H9 (cell line): Measurements from ENCODE around the gene UNC13C. TPM values are rescaled to one million over a fixed set of nuclear protein-coding genes. Genes with fewer than 3 reads are reported as not detected.

Experiments used
- DNase-seq: peaks from one replicate; pipeline ENCODE4 v3.0.0-alpha.2; 2017
- H2AFZ ChIP-seq: one replicate; pipeline ENCODE4 v1.6.1; 2013; ENCODE audit warnings: mild to moderate bottlenecking, low read length, control low read depth, moderate library complexity
- H2AK5ac ChIP-seq: 2 replicates; pipeline ENCODE4 v1.6.1; 2013; ENCODE audit warnings: low read length, control low read depth, mixed read lengths; ENCODE audit not compliant: insufficient read length
- H2BK120ac ChIP-seq: one replicate; pipeline ENCODE4 v1.6.1; 2013; ENCODE audit warnings: low read depth, mild to moderate bottlenecking, low read length, control low read depth, inconsistent platforms; ENCODE audit not compliant: poor library complexity, severe bottlenecking
- H2BK12ac ChIP-seq: 2 replicates; pipeline ENCODE4 v1.6.1; 2013; ENCODE audit warnings: low read length, control low read depth, mixed read lengths, low read depth; ENCODE audit not compliant: insufficient read length
- H2BK15ac ChIP-seq: 2 replicates; pipeline ENCODE4 v1.6.1; 2013; ENCODE audit warnings: low read depth, low read length, control low read depth
- H2BK20ac ChIP-seq: one replicate; pipeline ENCODE4 v1.6.1; 2013; ENCODE audit warnings: low read depth, mild to moderate bottlenecking, low read length, control low read depth, inconsistent platforms; ENCODE audit not compliant: poor library complexity, severe bottlenecking
- H2BK5ac ChIP-seq: 2 replicates; pipeline ENCODE4 v1.6.1; 2013; ENCODE audit warnings: low read length, control low read depth, mixed read lengths; ENCODE audit not compliant: insufficient read length
- H3K14ac ChIP-seq: 2 replicates; pipeline ENCODE4 v1.6.1; 2013; ENCODE audit warnings: low read length, control low read depth; ENCODE audit not compliant: insufficient read depth
- H3K18ac ChIP-seq: 2 replicates; pipeline ENCODE4 v1.6.1; 2013; ENCODE audit warnings: low read depth, mild to moderate bottlenecking, mixed read lengths, low read length, control low read depth; ENCODE audit not compliant: insufficient read length
- H3K23ac ChIP-seq: 2 replicates; pipeline ENCODE4 v1.6.1; 2013; ENCODE audit warnings: low read length, control low read depth, mixed read lengths, low read depth; ENCODE audit not compliant: insufficient read length
- H3K23me2 ChIP-seq: 2 replicates; pipeline ENCODE4 v1.6.1; 2013; ENCODE audit warnings: low read depth, mild to moderate bottlenecking, mixed read lengths, low read length, control low read depth; ENCODE audit not compliant: insufficient read length, poor library complexity, severe bottlenecking
- H3K27ac ChIP-seq: 2 replicates; pipeline ENCODE4 v1.5.1; 2013; ENCODE audit warnings: low read length, control low read depth, mixed read lengths, low read depth; ENCODE audit not compliant: insufficient read length
- H3K27me3 ChIP-seq: 2 replicates; pipeline ENCODE4 v1.6.1; 2013; ENCODE audit warnings: low read length, control low read depth, inconsistent platforms; ENCODE audit not compliant: insufficient read depth
- H3K4ac ChIP-seq: 2 replicates; pipeline ENCODE4 v1.6.1; 2013; ENCODE audit warnings: low read depth, mild to moderate bottlenecking, control low read depth, inconsistent platforms, low read length, moderate library complexity
- H3K4me1 ChIP-seq: 2 replicates; pipeline ENCODE4 v1.6.1; 2013; ENCODE audit warnings: low read length, control low read depth, inconsistent platforms; ENCODE audit not compliant: insufficient read depth
- H3K4me2 ChIP-seq: 2 replicates; pipeline ENCODE4 v1.6.1; 2013; ENCODE audit warnings: low read length, control low read depth, mixed read lengths; ENCODE audit not compliant: insufficient read length, insufficient read depth
- H3K56ac ChIP-seq: 2 replicates; pipeline ENCODE4 v1.6.1; 2013; ENCODE audit warnings: low read depth, mild to moderate bottlenecking, mixed read lengths, low read length, control low read depth; ENCODE audit not compliant: insufficient read length
- H3K79me1 ChIP-seq: 2 replicates; pipeline ENCODE4 v1.6.1; 2013; ENCODE audit warnings: low read depth, mild to moderate bottlenecking, moderate library complexity, low read length, control low read depth, inconsistent platforms; ENCODE audit not compliant: insufficient read depth, poor library complexity, severe bottlenecking
- H3K79me2 ChIP-seq: 2 replicates; pipeline ENCODE4 v1.6.1; 2013; ENCODE audit warnings: low read length, control low read depth, inconsistent platforms; ENCODE audit not compliant: insufficient read depth
- H3K9ac ChIP-seq: 2 replicates; pipeline ENCODE4 v1.6.1; 2013; ENCODE audit warnings: low read length, control low read depth, mixed read lengths; ENCODE audit not compliant: insufficient read length; ENCODE audit errors: extremely low read depth
- H3K9me3 ChIP-seq: one replicate; pipeline ENCODE4 v1.6.1; 2013; ENCODE audit warnings: low read depth, low read length, inconsistent platforms; ENCODE audit not compliant: control insufficient read depth
- H3T11ph ChIP-seq: one replicate; pipeline ENCODE4 v1.6.1; 2013; ENCODE audit warnings: mild to moderate bottlenecking, low read length, control low read depth, inconsistent platforms
- H4K20me1 ChIP-seq: one replicate; pipeline ENCODE4 v1.6.1; 2013; ENCODE audit not compliant: control insufficient read depth, insufficient read length, insufficient read depth
- H4K5ac ChIP-seq: 2 replicates; pipeline ENCODE4 v1.6.1; 2013; ENCODE audit warnings: low read depth, mild to moderate bottlenecking, mixed read lengths, low read length, control low read depth; ENCODE audit not compliant: insufficient read length
- H4K8ac ChIP-seq: replicated peaks from 2 replicates; pipeline ENCODE4 v1.6.1; 2013; ENCODE audit warnings: low read length, control low read depth, mixed read lengths, low read depth; ENCODE audit not compliant: insufficient read length
- H4K91ac ChIP-seq: 2 replicates; pipeline ENCODE4 v1.6.1; 2013; ENCODE audit warnings: low read depth, mild to moderate bottlenecking, moderate library complexity, mixed read lengths, low read length, control low read depth; ENCODE audit not compliant: insufficient read length
- H3K27ac Mint-ChIP-seq, 3 experiments: 2 replicates in 2 of 3; 3 replicates in 1 of 3; pipeline ENCODE4 v1.8.0; 2020 to 2021; ENCODE audit warnings: mixed read lengths in 3 of 3, mild to moderate bottlenecking in 1 of 3, moderate library complexity in 1 of 3
- H3K27me3 Mint-ChIP-seq: 2 replicates; pipeline ENCODE4 v1.8.0; 2021; ENCODE audit warnings: low read depth, mild to moderate bottlenecking, moderate library complexity, mixed read lengths
- H3K36me3 Mint-ChIP-seq, 3 experiments: 2 replicates in 2 of 3; 3 replicates in 1 of 3; pipeline ENCODE4 v1.8.0; 2020 to 2021; ENCODE audit warnings: low read depth in 3 of 3, mixed read lengths in 3 of 3; ENCODE audit not compliant: insufficient read depth in 1 of 3
- H3K4me1 Mint-ChIP-seq, 2 experiments: 2 replicates each; pipeline ENCODE4 v1.8.0; 2020; ENCODE audit warnings: mixed read lengths in 2 of 2
- H3K4me3 Mint-ChIP-seq, 2 experiments: 2 replicates in 1 of 2; 3 replicates in 1 of 2; pipeline ENCODE4 v1.8.0; 2020 to 2021; ENCODE audit warnings: mild to moderate bottlenecking in 2 of 2, mixed read lengths in 2 of 2, moderate library complexity in 1 of 2
- H3K9me3 Mint-ChIP-seq, 2 experiments: 2 replicates in 1 of 2; 3 replicates in 1 of 2; pipeline ENCODE4 v1.8.0; 2020; ENCODE audit warnings: mild to moderate bottlenecking in 2 of 2, mixed read lengths in 2 of 2, moderate library complexity in 1 of 2
- WGBS: extraction: QIAGEN DNeasy Blood & Tissue Kit; methylation state at CpG from one replicate; pipeline ENCODE4 v1.1.7; 2013; ENCODE audit warnings: missing lambda C conversion rate, low lambda C conversion rate, mixed read lengths; ENCODE audit not compliant: insufficient read length; ENCODE audit errors: extremely low coverage; 5-methylcytosine and 5-hydroxymethylcytosine counted together
- total RNA-seq: library from RNA; stranded (reverse); gene quantifications from 2 replicates; pipeline ENCODE4 v1.2.1, GENCODE V29; 2021
- TF ChIP-seq, protein P1 (sequence below): fragments of 200-600 bp; sonication (generic); conservative IDR thresholded peaks from 3 replicates; pipeline ENCODE4 v1.8.0; 2021; ENCODE audit warnings: antibody characterized with exemption, mild to moderate bottlenecking

UNC13C gene
- total RNA-seq, 1 experiment from 2014 or later = 0.02 TPM

DNA sequence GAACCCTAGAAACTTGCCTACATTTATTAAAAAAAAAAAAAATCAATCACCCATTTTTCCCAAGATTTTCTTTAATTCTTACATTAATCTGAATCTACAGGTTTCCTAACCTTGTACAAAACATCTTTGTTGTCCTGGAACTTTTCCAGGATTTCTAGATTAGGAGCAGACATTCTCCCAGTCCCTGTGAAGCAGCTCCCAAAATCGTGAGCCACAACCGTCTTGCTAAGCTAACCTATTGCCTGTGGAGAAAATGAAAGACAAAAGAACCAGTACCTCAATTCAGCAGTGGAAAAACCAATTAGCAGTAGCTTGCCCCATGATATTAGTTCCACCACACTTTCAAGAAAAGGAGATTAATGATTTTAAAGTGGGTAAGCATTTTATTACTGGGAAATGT, 522.1 kb downstream of the UNC13C start:
- no peak for DNase-seq
- Histone ChIP-seq H2AFZ (no peak overlapping the region), H2BK15ac (no peak overlapping the region), H4K5ac (no peak overlapping the region), H3K79me1 (no peaks in the 10 kb centered on the region), H2BK120ac (no peak overlapping the region), H3K4me1 (peaks cover 9% of the 10 kb centered on the region; the same call in 1 of the 2 replicates), H3K56ac (no peak overlapping the region), H3K27me3 (no peaks in the 10 kb centered on the region), H2AK5ac (no peak overlapping the region), H3K27ac (no peak overlapping the region), H4K8ac (no peak overlapping the region), H3K23ac (no peak overlapping the region), H3K9me3 (no peaks in the 10 kb centered on the region), H3K14ac (no peak overlapping the region), H3K23me2 (no peaks in the 10 kb centered on the region), H4K20me1 (no peaks in the 10 kb centered on the region), H3K9ac (no peak overlapping the region), H2BK20ac (no peak overlapping the region), H3K4ac (no peak overlapping the region), H3T11ph (no peak overlapping the region), H3K79me2 (no peaks in the 10 kb centered on the region), H2BK5ac (no peak overlapping the region), H3K4me2 (no peak overlapping the region), H4K91ac (no peak overlapping the region), H3K18ac (no peak overlapping the region), H2BK12ac (no peak overlapping the region)
- TF ChIP-seq, protein P1, sequence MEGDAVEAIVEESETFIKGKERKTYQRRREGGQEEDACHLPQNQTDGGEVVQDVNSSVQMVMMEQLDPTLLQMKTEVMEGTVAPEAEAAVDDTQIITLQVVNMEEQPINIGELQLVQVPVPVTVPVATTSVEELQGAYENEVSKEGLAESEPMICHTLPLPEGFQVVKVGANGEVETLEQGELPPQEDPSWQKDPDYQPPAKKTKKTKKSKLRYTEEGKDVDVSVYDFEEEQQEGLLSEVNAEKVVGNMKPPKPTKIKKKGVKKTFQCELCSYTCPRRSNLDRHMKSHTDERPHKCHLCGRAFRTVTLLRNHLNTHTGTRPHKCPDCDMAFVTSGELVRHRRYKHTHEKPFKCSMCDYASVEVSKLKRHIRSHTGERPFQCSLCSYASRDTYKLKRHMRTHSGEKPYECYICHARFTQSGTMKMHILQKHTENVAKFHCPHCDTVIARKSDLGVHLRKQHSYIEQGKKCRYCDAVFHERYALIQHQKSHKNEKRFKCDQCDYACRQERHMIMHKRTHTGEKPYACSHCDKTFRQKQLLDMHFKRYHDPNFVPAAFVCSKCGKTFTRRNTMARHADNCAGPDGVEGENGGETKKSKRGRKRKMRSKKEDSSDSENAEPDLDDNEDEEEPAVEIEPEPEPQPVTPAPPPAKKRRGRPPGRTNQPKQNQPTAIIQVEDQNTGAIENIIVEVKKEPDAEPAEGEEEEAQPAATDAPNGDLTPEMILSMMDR = no peak
- Mint-ChIP-seq H3K4me3 (no peak overlapping the region), H3K27me3 (no peaks in the 10 kb centered on the region), H3K9me3 (peaks cover 0 to 2% of the 10 kb centered on the region in 2 experiments; a peak in 2 of 5 replicates), H3K4me1 (peaks cover 22 to 24% of the 10 kb centered on the region in 2 experiments), H3K27ac (peak overlapping the region in 1 of 3 experiments; percentile 84; a peak in 1 of 7 replicates), H3K36me3 (no peaks in the 10 kb centered on the region)
- no CpG with 5 or more reads among the region's 2 CpGs for WGBS
